ENCODE results near the gene TOR1B.
"Not testable (repeated sequence)": the region's sequence is repeated elsewhere in the genome, so short reads cannot be mapped to it uniquely, and the experiment has no call there.

The TOR1B gene

GRCh38 chr9:129794549-129794948 is 8.4 kb upstream of the TOR1B start:
- H3K27ac ChIP-seq (ENCODE audit: low read depth, low read length), result no peak overlapping the region
- no peaks in the 10 kb centered on the region for H3F3A ChIP-seq (ENCODE audit: insufficient read depth)
- no peaks in the 10 kb centered on the region for H3K36me3 ChIP-seq (ENCODE audit: low read length)
- no peak overlapping the region for H3K9ac ChIP-seq (ENCODE audit: low read length)
- no peaks in the 10 kb centered on the region for H3K9me2 ChIP-seq (replicated peaks; ENCODE audit: insufficient read depth, low read length)
- no peak overlapping the region for H3K4me2 ChIP-seq (ENCODE audit: low read depth, low read length, poor library complexity, severe bottlenecking)
- TF ChIP-seq CTCF (IDR thresholded peaks at IDR 0.05; ENCODE audit: insufficient read depth, low read length, poor library complexity, severe bottlenecking) (no peak), EZH2phosphoT487 (conservative IDR thresholded peaks at IDR 0.05; ENCODE audit: low read length) (no peak)
- H3K79me2 ChIP-seq (ENCODE audit: insufficient read depth, low read length), result no peaks in the 10 kb centered on the region
- H2AFZ ChIP-seq (ENCODE audit: low read depth, low read length, severe bottlenecking), result no peak overlapping the region
- no peaks in the 10 kb centered on the region for H3K9me3 ChIP-seq (ENCODE audit: insufficient read depth, low read length)
- no peaks in the 10 kb centered on the region for H4K20me1 ChIP-seq (ENCODE audit: low read depth, low read length)
- H3K27me3 ChIP-seq (ENCODE audit: low read length), result no peaks in the 10 kb centered on the region
- H3K4me3 ChIP-seq (ENCODE audit: insufficient read depth, low read length, poor library complexity, severe bottlenecking), result no peak overlapping the region

DNA sequence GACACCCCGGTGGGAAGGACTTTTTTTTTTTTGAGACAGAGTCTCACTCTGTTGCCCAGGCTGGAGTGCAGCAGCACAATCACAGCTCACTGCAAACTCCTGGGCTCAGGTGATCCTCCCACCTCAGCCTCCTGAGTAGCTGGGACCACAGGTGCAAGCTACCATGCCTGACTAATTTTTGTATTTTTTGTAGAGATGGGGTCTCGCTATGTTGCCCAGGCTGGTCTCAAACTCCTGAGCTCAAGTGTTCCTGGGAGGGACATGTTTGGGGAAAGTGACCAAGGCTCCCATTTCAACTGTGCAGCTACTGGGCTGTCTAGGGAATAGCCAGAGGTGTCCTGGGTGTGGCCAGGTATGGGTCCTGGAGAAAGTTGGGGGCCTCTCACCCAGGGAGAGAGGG is 7.0 kb upstream of the TOR1B start:
- H3K79me2 ChIP-seq (ENCODE audit: insufficient read depth, low read length); H3K27ac ChIP-seq (ENCODE audit: low read depth, low read length); H3K27me3 ChIP-seq (ENCODE audit: low read length); H3K9me3 ChIP-seq (ENCODE audit: insufficient read depth, low read length); H3K9ac ChIP-seq (ENCODE audit: low read length); H3K36me3 ChIP-seq (ENCODE audit: low read length); H3K9me2 ChIP-seq (replicated peaks; ENCODE audit: insufficient read depth, low read length); H3K4me2 ChIP-seq (ENCODE audit: low read depth, low read length, poor library complexity, severe bottlenecking); H3K4me3 ChIP-seq (ENCODE audit: insufficient read depth, low read length, poor library complexity, severe bottlenecking); H4K20me1 ChIP-seq (ENCODE audit: low read depth, low read length); H2AFZ ChIP-seq (ENCODE audit: low read depth, low read length, severe bottlenecking); H3F3A ChIP-seq (ENCODE audit: insufficient read depth): not testable (repeated sequence)

DNA sequence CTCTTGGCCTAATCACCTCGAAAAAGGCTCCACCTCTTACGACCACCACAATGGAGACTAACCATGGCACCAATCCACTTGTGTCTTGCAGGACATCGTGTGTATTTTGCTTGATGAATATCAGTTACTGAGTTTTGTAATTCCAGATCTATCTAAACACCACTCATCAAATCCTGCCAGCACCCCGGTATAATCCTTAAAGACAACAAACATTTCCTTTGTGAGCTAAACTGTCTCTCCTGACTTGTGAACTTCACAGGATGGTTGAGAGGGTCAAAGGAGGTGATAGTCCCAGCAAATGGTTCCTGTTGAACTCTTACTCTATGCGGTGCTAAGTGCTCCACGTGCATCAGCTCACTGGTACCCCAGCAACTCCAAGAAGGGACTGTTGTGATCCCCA is 4.0 kb upstream of the TOR1B start:
- no peaks in the 10 kb centered on the region for H3K9me3 ChIP-seq (ENCODE audit: insufficient read depth, low read length)
- H3K9me2 ChIP-seq (replicated peaks; ENCODE audit: insufficient read depth, low read length), result no peaks in the 10 kb centered on the region
- no peak overlapping the region for H3K9ac ChIP-seq (ENCODE audit: low read length)
- no peaks in the 10 kb centered on the region for H4K20me1 ChIP-seq (ENCODE audit: low read depth, low read length)
- H3K4me2 ChIP-seq (ENCODE audit: low read depth, low read length, poor library complexity, severe bottlenecking), result no peak overlapping the region
- no peak overlapping the region for H3K27ac ChIP-seq (ENCODE audit: low read depth, low read length)
- peaks cover 6% of the 10 kb centered on the region for H3K79me2 ChIP-seq (ENCODE audit: insufficient read depth, low read length)
- no peaks in the 10 kb centered on the region for H3K27me3 ChIP-seq (ENCODE audit: low read length)
- H3K4me3 ChIP-seq (ENCODE audit: insufficient read depth, low read length, poor library complexity, severe bottlenecking), result no peak overlapping the region
- no peaks in the 10 kb centered on the region for H3F3A ChIP-seq (ENCODE audit: insufficient read depth)
- H3K36me3 ChIP-seq (ENCODE audit: low read length), result no peaks in the 10 kb centered on the region
- TF ChIP-seq CTCF (IDR thresholded peaks at IDR 0.05; ENCODE audit: insufficient read depth, low read length, poor library complexity, severe bottlenecking) (no peak), EZH2phosphoT487 (conservative IDR thresholded peaks at IDR 0.05; ENCODE audit: low read length) (no peak)
- H2AFZ ChIP-seq (ENCODE audit: low read depth, low read length, severe bottlenecking), result no peak overlapping the region

DNA sequence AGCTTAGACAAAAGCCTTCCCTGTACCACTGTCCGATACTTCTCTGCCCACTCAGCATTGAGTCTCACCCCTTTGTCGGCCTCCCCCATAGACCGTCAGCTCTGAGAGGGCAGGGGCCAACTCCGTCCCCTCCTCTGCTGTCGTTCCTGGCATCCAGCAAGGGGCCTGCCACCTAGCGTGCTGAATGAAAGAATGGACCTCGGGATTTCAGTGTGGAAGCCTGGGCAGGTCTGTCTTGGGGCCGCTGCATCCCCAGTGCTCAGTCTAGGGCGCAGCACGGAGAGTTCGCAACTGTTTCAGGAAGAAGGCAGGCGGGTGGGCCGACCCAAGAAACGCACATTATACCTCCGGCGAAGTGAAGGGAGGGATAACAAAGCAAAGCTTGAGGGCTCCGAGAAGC is 1.5 kb upstream of the TOR1B start:
- no peak overlapping the region for H2AFZ ChIP-seq (ENCODE audit: low read depth, low read length, severe bottlenecking)

More for the DNA sequence above, 1.5 kb upstream of the TOR1B start:
- Histone ChIP-seq H3K4me3 (ENCODE audit: insufficient read depth, low read length, poor library complexity, severe bottlenecking) (no peak overlapping the region), H4K20me1 (ENCODE audit: low read depth, low read length) (no peaks in the 10 kb centered on the region), H3K9ac (ENCODE audit: low read length) (no peak overlapping the region), H3K9me2 (replicated peaks; ENCODE audit: insufficient read depth, low read length) (no peaks in the 10 kb centered on the region), H3K9me3 (ENCODE audit: insufficient read depth, low read length) (no peaks in the 10 kb centered on the region), H3K27ac (ENCODE audit: low read depth, low read length) (no peak overlapping the region), H3F3A (ENCODE audit: insufficient read depth) (no peaks in the 10 kb centered on the region), H3K27me3 (ENCODE audit: low read length) (no peaks in the 10 kb centered on the region), H3K36me3 (ENCODE audit: low read length) (no peaks in the 10 kb centered on the region), H3K79me2 (ENCODE audit: insufficient read depth, low read length) (peaks cover 11% of the 10 kb centered on the region), H3K4me2 (ENCODE audit: low read depth, low read length, poor library complexity, severe bottlenecking) (no peak overlapping the region)
- TF ChIP-seq EZH2phosphoT487 (conservative IDR thresholded peaks at IDR 0.05; ENCODE audit: low read length) (no peak), CTCF (IDR thresholded peaks at IDR 0.05; ENCODE audit: insufficient read depth, low read length, poor library complexity, severe bottlenecking) (no peak)
